Pancreas (tissue), 10 donors: ENCODE results near the gene KRT13. TPM values are rescaled to one million over a fixed set of nuclear protein-coding genes. Genes with fewer than 3 reads are reported as not detected.

Experiments used
- ATAC-seq, 4 donors: fragments of 200-7000 bp; cut with Tn5 transposase; one replicate each; pipeline versions ENCODE4 v1.8.0 to v1.9.1; 2020; ENCODE audit warnings: mild to moderate bottlenecking in 4 of 4, moderate library complexity in 4 of 4
- DNase-seq, 6 donors: peaks; one replicate each; pipeline ENCODE4 v3.0.0-alpha.2; 2020
- FAIRE-seq: peaks from 2 replicates; lab custom pipeline; 2012; peaks lifted over from hg19 to GRCh38; lab: Jason Lieb, UNC
- H3K27ac ChIP-seq, 4 donors: fragments of 200-600 bp; sonication (generic); 1 replicate in 3 of 4; 2 replicates in 1 of 4; pipeline versions ENCODE4 v1.5.0 to v1.8.0; 2020
- H3K27me3 ChIP-seq, 4 donors: fragments of 200-600 bp; one replicate each; pipeline ENCODE4 v1.8.0; 2021
- H3K36me3 ChIP-seq, 3 donors: fragments of 200-600 bp; sonication (generic) in 1 of 3; one replicate each; pipeline versions ENCODE4 v1.5.0 to v1.8.0; 2020 to 2021
- H3K4me1 ChIP-seq, 3 donors: fragments of 200-600 bp; one replicate each; pipeline ENCODE4 v1.8.0; 2021
- H3K4me3 ChIP-seq, 4 donors: fragments of 200-600 bp; sonication (generic) in 2 of 4; one replicate each; pipeline versions ENCODE4 v1.5.0 to v1.8.0; 2020 to 2021
- H3K9me3 ChIP-seq, 4 donors: fragments of 200-600 bp; one replicate each; pipeline ENCODE4 v1.8.0; 2021
- WGBS, 2 donors: extraction: QIAGEN DNeasy Blood & Tissue Kit; methylation state at CpG; one replicate each; pipeline ENCODE4 v1.1.7; 2013; 5-methylcytosine and 5-hydroxymethylcytosine counted together
- intact Hi-C, 3 donors: fragments of 100-400 bp; cut with DNase I; formaldehyde crosslinking; loops; one replicate each; pipeline versions ENCODE4 v1.11.1 to v1.14.2; 2022
- microRNA-seq, 2 donors: library from miRNA; unstranded; fragments of <30 nt; microRNA quantifications; one replicate each; pipeline versions ENCODE4 to v1.1.0, GENCODE V29; 2019 to 2020
- polyA plus RNA-seq, 2 donors: library from polyadenylated mRNA; stranded (reverse); fragments of 200-250 nt; gene quantifications; one replicate each; pipeline ENCODE4 v1.2.3, GENCODE V29; 2013
- total RNA-seq, 6 donors: library from RNA; stranded (reverse); fragmentation: NEBNext Ultra II Directional in 4 of 6; extraction: Animal tissue kit (Norgen Biotek cat#: 25700) in 4 of 6; gene quantifications; one replicate each; pipeline versions ENCODE4 v1.2.1 to v1.2.4, GENCODE V29; 2021 to 2023
- TF ChIP-seq, protein P1 (sequence below), 4 donors: fragments of 200-600 bp; sonication (generic) in 3 of 4; IDR thresholded peaks; one replicate each; pipeline versions ENCODE4 v1.5.0 to v1.8.0; 2021; ENCODE audit warnings: antibody characterized with exemption in 4 of 4
- donor health status: healthy with polysubstance abuse.
- donor health status: DM: no; HTN: no; CAD: no; lungs with moderate emphysema.
- donor health status: DM: no; HTN: no; CAD: no.
- donor health status: control.
- donor health status: control.
- donor health status: Bipolar disorder and iron deficiency.
- donor health status: DM: yes; HTN: yes; CAD: no.
- donor health status: DM: no; HTN: no; CAD: no.
- donor health status: DM: no; HTN: no; CAD: no.
- donor health status: DM: yes; HTN: yes; CAD: no.

The KRT13 gene
- total and polyA plus RNA-seq, 8 donors: 0.39 to 11.9 (median 5.3) TPM; not detected in 5

DNA sequence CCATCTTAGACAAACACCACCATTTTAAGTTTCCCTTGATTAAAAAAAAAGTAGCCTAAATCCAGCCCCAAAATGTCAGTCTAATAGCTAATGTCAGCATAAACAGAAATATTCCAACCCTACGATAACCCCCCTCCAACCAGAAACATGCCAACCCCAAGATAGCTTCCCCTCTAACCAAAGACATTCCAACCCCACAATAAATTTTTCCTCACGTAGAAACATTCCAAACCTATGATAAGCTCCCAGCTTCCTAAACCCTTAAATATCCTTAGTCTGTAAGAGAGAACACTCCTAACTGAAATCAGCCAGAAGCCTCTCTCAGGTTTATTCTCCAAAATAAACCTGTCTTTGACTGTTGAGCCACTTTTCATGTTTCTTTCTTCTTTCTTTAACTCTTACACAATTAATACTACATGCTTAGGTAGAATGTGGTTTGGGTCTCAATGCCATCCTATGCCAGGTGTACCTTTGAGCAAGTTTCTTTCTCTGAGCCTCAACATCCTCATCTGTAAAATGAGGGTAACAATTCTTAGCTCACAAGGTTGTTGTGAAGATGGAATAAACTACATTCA, 54.2 kb downstream of the KRT13 start:
- Histone ChIP-seq H3K27me3 (no peaks in the 10 kb centered on the region), H3K36me3 (no peaks in the 10 kb centered on the region), H3K4me1 (no peaks in the 10 kb centered on the region), H3K27ac (no peak overlapping the region), H3K9me3 (no peaks in the 10 kb centered on the region), H3K4me3 (no peak overlapping the region)
- ATAC-seq (no peak), FAIRE-seq (no peak), DNase-seq (no peak)
- 59 to 66% methylated on average over 2 of the region's 2 CpGs for WGBS, 2 donors
- TF ChIP-seq, protein P1, sequence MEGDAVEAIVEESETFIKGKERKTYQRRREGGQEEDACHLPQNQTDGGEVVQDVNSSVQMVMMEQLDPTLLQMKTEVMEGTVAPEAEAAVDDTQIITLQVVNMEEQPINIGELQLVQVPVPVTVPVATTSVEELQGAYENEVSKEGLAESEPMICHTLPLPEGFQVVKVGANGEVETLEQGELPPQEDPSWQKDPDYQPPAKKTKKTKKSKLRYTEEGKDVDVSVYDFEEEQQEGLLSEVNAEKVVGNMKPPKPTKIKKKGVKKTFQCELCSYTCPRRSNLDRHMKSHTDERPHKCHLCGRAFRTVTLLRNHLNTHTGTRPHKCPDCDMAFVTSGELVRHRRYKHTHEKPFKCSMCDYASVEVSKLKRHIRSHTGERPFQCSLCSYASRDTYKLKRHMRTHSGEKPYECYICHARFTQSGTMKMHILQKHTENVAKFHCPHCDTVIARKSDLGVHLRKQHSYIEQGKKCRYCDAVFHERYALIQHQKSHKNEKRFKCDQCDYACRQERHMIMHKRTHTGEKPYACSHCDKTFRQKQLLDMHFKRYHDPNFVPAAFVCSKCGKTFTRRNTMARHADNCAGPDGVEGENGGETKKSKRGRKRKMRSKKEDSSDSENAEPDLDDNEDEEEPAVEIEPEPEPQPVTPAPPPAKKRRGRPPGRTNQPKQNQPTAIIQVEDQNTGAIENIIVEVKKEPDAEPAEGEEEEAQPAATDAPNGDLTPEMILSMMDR (IDR thresholded peaks at IDR 0.05): no peak
- intact Hi-C loops: no loop called here

Small RNAs within 50 kb of the gene (microRNA-seq; reads per million reads assigned to microRNA genes)
- gene MIR6510: 0 reads per million in 2 donors

Other genes starting within 250 kb of the KRT13 start
- not detected for gene KRTAP9-6, start 240.2 kb downstream of the KRT13 start, total RNA-seq
- gene KRTAP9-6, start 240.2 kb downstream of the KRT13 start, polyA plus RNA-seq: not detected
- not detected for gene KRTAP9-7, start 229.9 kb downstream of the KRT13 start, total RNA-seq
- not detected for gene KRTAP9-7, start 229.9 kb downstream of the KRT13 start, polyA plus RNA-seq
- gene KRTAP29-1, start 202.8 kb downstream of the KRT13 start, total RNA-seq: not detected
- gene KRTAP29-1, start 202.8 kb downstream of the KRT13 start, polyA plus RNA-seq: not detected
- gene KRTAP16-1, start 196.3 kb downstream of the KRT13 start, total RNA-seq: not detected
- gene KRTAP16-1, start 196.3 kb downstream of the KRT13 start, polyA plus RNA-seq: not detected
- not detected for gene KRTAP17-1, start 189.9 kb downstream of the KRT13 start, total RNA-seq
- gene KRTAP17-1, start 189.9 kb downstream of the KRT13 start, polyA plus RNA-seq: not detected
- gene KRT33A, start 154.8 kb downstream of the KRT13 start, total RNA-seq: not detected
- gene KRT33A, start 154.8 kb downstream of the KRT13 start, polyA plus RNA-seq: not detected
- gene KRT33B, start 135.8 kb downstream of the KRT13 start, total RNA-seq: not detected
- not detected for gene KRT33B, start 135.8 kb downstream of the KRT13 start, polyA plus RNA-seq
- not detected for gene KRT34, start 123.3 kb downstream of the KRT13 start, total RNA-seq
- not detected for gene KRT34, start 123.3 kb downstream of the KRT13 start, polyA plus RNA-seq
- gene KRT31, start 108.0 kb downstream of the KRT13 start, total RNA-seq: not detected
- not detected for gene KRT31, start 108.0 kb downstream of the KRT13 start, polyA plus RNA-seq
- not detected for gene KRT37, start 81.0 kb downstream of the KRT13 start, total RNA-seq
- gene KRT37, start 81.0 kb downstream of the KRT13 start, polyA plus RNA-seq: not detected
- not detected for gene KRT38, start 64.6 kb downstream of the KRT13 start, total RNA-seq
- gene KRT38, start 64.6 kb downstream of the KRT13 start, polyA plus RNA-seq: not detected
- not detected for gene KRT32, start 38.2 kb downstream of the KRT13 start, total RNA-seq
- gene KRT32, start 38.2 kb downstream of the KRT13 start, polyA plus RNA-seq: under 1 TPM in 1 of 2 donors, not detected in 1; 0.05 TPM
- gene KRT35, start 24.5 kb downstream of the KRT13 start, total RNA-seq: not detected
- not detected for gene KRT35, start 24.5 kb downstream of the KRT13 start, polyA plus RNA-seq
- not detected for gene KRT36, start 15.7 kb downstream of the KRT13 start, total RNA-seq
- gene KRT36, start 15.7 kb downstream of the KRT13 start, polyA plus RNA-seq: not detected
- gene KRT15, start 13.3 kb upstream of the KRT13 start, total RNA-seq: 1 to 10 TPM in 2 of 6 donors, under 1 TPM in 4; 0.20 to 1.4 (median 0.43) TPM
- gene KRT15, start 13.3 kb upstream of the KRT13 start, polyA plus RNA-seq: 1 to 10 TPM; 1.1 TPM
- 100 to 1,000 TPM in 2 of 6 donors, 10 to 100 TPM in 4; 14.2 to 147 (median 47.9) TPM for gene KRT19, start 22.7 kb upstream of the KRT13 start, total RNA-seq
- gene KRT19, start 22.7 kb upstream of the KRT13 start, polyA plus RNA-seq: 10 to 100 TPM; 81.5 to 81.9 TPM
- not detected for gene KRT9, start 66.4 kb upstream of the KRT13 start, total RNA-seq
- gene KRT9, start 66.4 kb upstream of the KRT13 start, polyA plus RNA-seq: not detected
- under 1 TPM in 2 of 6 donors, not detected in 4; 0.26 to 0.28 TPM for gene KRT14, start 81.3 kb upstream of the KRT13 start, total RNA-seq
- gene KRT14, start 81.3 kb upstream of the KRT13 start, polyA plus RNA-seq: under 1 TPM; 0.30 to 0.38 TPM
- gene KRT16, start 107.2 kb upstream of the KRT13 start, total RNA-seq: under 1 TPM in 2 of 6 donors, not detected in 4; 0.15 to 0.32 TPM
- under 1 TPM; 0.05 to 0.61 TPM for gene KRT16, start 107.2 kb upstream of the KRT13 start, polyA plus RNA-seq
- 10 to 100 TPM in 1 of 6 donors, 1 to 10 TPM in 2, under 1 TPM in 3; 0.42 to 28.4 (median 1.0) TPM for gene KRT17, start 119.0 kb upstream of the KRT13 start, total RNA-seq
- 1 to 10 TPM; 2.6 to 7.0 TPM for gene KRT17, start 119.0 kb upstream of the KRT13 start, polyA plus RNA-seq
- 100 to 1,000 TPM; 421 to 934 (median 592) TPM for gene EIF1, start 183.3 kb upstream of the KRT13 start, total RNA-seq
- gene EIF1, start 183.3 kb upstream of the KRT13 start, polyA plus RNA-seq: 100 to 1,000 TPM; 316 to 590 TPM
- not detected for gene GAST, start 206.7 kb upstream of the KRT13 start, total RNA-seq
- not detected for gene GAST, start 206.7 kb upstream of the KRT13 start, polyA plus RNA-seq
- gene HAP1, start 229.0 kb upstream of the KRT13 start, total RNA-seq: 1 to 10 TPM in 3 of 6 donors, under 1 TPM in 3; 0.13 to 1.6 (median 0.84) TPM
- 1 to 10 TPM; 2.6 to 4.2 TPM for gene HAP1, start 229.0 kb upstream of the KRT13 start, polyA plus RNA-seq